ENCODE results near the gene CSTF3.

DNA sequence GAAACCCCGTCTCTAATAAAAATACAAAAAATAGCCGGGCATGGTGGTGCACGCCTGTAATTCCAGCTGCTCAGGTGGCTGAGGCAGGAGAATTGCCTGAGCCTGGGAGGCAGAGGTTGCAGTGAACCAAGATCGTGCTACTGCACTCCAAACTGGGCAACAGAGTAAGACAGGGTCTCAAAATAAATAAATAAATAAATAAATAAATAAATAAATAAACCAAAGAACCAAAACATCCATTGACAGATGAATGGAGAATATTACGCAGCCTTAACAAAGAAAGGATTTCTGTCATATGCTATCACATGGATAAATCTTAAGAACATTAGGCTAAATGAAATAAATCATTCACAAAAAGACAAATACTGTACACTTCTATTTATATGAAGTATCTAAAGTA, 11.1 kb upstream of the CSTF3 start:
- TF ChIP-seq, protein P1, sequence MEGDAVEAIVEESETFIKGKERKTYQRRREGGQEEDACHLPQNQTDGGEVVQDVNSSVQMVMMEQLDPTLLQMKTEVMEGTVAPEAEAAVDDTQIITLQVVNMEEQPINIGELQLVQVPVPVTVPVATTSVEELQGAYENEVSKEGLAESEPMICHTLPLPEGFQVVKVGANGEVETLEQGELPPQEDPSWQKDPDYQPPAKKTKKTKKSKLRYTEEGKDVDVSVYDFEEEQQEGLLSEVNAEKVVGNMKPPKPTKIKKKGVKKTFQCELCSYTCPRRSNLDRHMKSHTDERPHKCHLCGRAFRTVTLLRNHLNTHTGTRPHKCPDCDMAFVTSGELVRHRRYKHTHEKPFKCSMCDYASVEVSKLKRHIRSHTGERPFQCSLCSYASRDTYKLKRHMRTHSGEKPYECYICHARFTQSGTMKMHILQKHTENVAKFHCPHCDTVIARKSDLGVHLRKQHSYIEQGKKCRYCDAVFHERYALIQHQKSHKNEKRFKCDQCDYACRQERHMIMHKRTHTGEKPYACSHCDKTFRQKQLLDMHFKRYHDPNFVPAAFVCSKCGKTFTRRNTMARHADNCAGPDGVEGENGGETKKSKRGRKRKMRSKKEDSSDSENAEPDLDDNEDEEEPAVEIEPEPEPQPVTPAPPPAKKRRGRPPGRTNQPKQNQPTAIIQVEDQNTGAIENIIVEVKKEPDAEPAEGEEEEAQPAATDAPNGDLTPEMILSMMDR (tag by site-specific recombination; IDR thresholded peaks at IDR 0.05), result no peak
- TF ChIP-seq ZNF23 (tag by site-specific recombination; IDR thresholded peaks at IDR 0.05; ENCODE audit: borderline replicate concordance) (no peak), TCF7L2 (IDR thresholded peaks at IDR 0.05; ENCODE audit: borderline replicate concordance, low read depth, low read length) (no peak), EGR2 (tag by site-specific recombination; IDR thresholded peaks at IDR 0.05; ENCODE audit: low read depth) (no peak), ZBTB48 (tag by site-specific recombination; IDR thresholded peaks at IDR 0.05) (no peak), ZSCAN23 (tag by site-specific recombination; IDR thresholded peaks at IDR 0.05) (no peak), ZNF785 (tag by site-specific recombination; IDR thresholded peaks at IDR 0.05) (no peak), ZNF146 (tag by site-specific recombination; IDR thresholded peaks at IDR 0.05) (no peak), ZFP37 (tag by site-specific recombination; IDR thresholded peaks at IDR 0.05) (no peak), ZNF391 (tag by site-specific recombination; IDR thresholded peaks at IDR 0.05; ENCODE audit: borderline replicate concordance, low read depth) (no peak)
